Cardiac muscle cell (in vitro differentiated cells and primary cell): Measurements from ENCODE around the gene SYCE1L. TPM values are rescaled to one million over a fixed set of nuclear protein-coding genes. Genes with fewer than 3 reads are reported as not detected.

Experiments
- DNase-seq, 2 donors: peaks; one replicate each; pipeline versions ENCODE4 v3.0.0 to v3.0.0-alpha.2; 2010 to 2017; ENCODE audit warnings: low read depth in 1 of 2, low spot score in 1 of 2
- H3K27ac ChIP-seq: fragments of 200-600 bp; sonication (generic); 2 replicates; pipeline ENCODE4 v1.5.1; 2016
- H3K27me3 ChIP-seq: fragments of 200-600 bp; sonication (generic); 2 replicates; pipeline ENCODE4 v1.6.0; 2016; ENCODE audit warnings: control low read depth
- H3K36me3 ChIP-seq: fragments of 200-600 bp; sonication (generic); 2 replicates; pipeline ENCODE4 v1.5.1; 2016; ENCODE audit warnings: control low read depth
- H3K4me1 ChIP-seq: fragments of 200-600 bp; sonication (generic); 2 replicates; pipeline ENCODE4 v1.8.1; 2017; ENCODE audit warnings: low read depth, mild to moderate bottlenecking, mixed run types
- H3K4me3 ChIP-seq: fragments of 200-600 bp; sonication (generic); 2 replicates; pipeline ENCODE4 v1.5.1; 2016; ENCODE audit warnings: mild to moderate bottlenecking
- H3K9me3 ChIP-seq: fragments of 200-600 bp; sonication (generic); 2 replicates; pipeline ENCODE4 v1.5.1; 2017; ENCODE audit warnings: low read depth, mild to moderate bottlenecking, control low read depth
- polyA plus RNA-seq: library from polyadenylated mRNA; unstranded; fragments of >200 nt; fragmentation: Nextera tagmentation; extraction: Ambion mirVana; gene quantifications from 2 replicates; pipeline ENCODE4 v1.2.1, GENCODE V29; 2016
- total RNA-seq: library from RNA; depleted of rRNA; stranded (reverse); fragments of >200 nt; gene quantifications from 2 replicates; pipeline ENCODE4 v1.2.3, GENCODE V29; 2016
- TF ChIP-seq, protein P1 (sequence below): IDR thresholded peaks from 2 replicates; pipeline ENCODE4 v1.5.1; 2012; ENCODE audit warnings: low read depth, mild to moderate bottlenecking, low read length

SYCE1L gene
- total and polyA plus RNA-seq, 2 experiments from 2014 or later, result 3.2 to 6.6 TPM

GRCh38 chr16:77246150-77246549 lies 46.9 kb downstream of the SYCE1L start:
- Histone ChIP-seq H3K27me3 (no peaks in the 10 kb centered on the region), H3K9me3 (no peaks in the 10 kb centered on the region), H3K36me3 (no peaks in the 10 kb centered on the region), H3K4me1 (no peaks in the 10 kb centered on the region), H3K27ac (no peak overlapping the region), H3K4me3 (no peak overlapping the region)
- TF ChIP-seq, protein P1, sequence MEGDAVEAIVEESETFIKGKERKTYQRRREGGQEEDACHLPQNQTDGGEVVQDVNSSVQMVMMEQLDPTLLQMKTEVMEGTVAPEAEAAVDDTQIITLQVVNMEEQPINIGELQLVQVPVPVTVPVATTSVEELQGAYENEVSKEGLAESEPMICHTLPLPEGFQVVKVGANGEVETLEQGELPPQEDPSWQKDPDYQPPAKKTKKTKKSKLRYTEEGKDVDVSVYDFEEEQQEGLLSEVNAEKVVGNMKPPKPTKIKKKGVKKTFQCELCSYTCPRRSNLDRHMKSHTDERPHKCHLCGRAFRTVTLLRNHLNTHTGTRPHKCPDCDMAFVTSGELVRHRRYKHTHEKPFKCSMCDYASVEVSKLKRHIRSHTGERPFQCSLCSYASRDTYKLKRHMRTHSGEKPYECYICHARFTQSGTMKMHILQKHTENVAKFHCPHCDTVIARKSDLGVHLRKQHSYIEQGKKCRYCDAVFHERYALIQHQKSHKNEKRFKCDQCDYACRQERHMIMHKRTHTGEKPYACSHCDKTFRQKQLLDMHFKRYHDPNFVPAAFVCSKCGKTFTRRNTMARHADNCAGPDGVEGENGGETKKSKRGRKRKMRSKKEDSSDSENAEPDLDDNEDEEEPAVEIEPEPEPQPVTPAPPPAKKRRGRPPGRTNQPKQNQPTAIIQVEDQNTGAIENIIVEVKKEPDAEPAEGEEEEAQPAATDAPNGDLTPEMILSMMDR, result no peak
- no peak for DNase-seq

- no peaks in the 10 kb centered on the region for H3K36me3 ChIP-seq
- TF ChIP-seq, protein P1, result no peak
- no peaks in the 10 kb centered on the region for H3K9me3 ChIP-seq
- H3K4me1 ChIP-seq, result no peaks in the 10 kb centered on the region
- no peak overlapping the region for H3K4me3 ChIP-seq
- peak in 1 of 2 donors; percentile 19 for DNase-seq
- no peak overlapping the region for H3K27ac ChIP-seq
- H3K27me3 ChIP-seq, result no peaks in the 10 kb centered on the region
Measured at GRCh38 chr16:77250400-77250799, 51.2 kb downstream of the SYCE1L start.

Other genes with a start within 250 kb of the SYCE1L start
- gene MON1B, start 8.2 kb upstream of the SYCE1L start, total RNA-seq, result 14.6 and 22.8 TPM in 2 replicates
- 21.0 and 32.2 TPM in 2 replicates for gene MON1B, start 8.2 kb upstream of the SYCE1L start, polyA plus RNA-seq
- gene ADAMTS18, start 235.6 kb downstream of the SYCE1L start, total RNA-seq, result 0.06 and 0.67 TPM in 2 replicates
- not detected in 2 replicates for gene ADAMTS18, start 235.6 kb downstream of the SYCE1L start, polyA plus RNA-seq